ENCODE data around the gene THADA. TPM values are rescaled to one million over a fixed set of nuclear protein-coding genes. Genes with fewer than 3 reads are reported as not detected.
"Not testable (repeated sequence)": the region's sequence is repeated elsewhere in the genome, so short reads cannot be mapped to it uniquely, and the experiment has no call there.

THADA gene
- total RNA-seq, 1 experiment from 2014 or later: 27.5 TPM

DNA sequence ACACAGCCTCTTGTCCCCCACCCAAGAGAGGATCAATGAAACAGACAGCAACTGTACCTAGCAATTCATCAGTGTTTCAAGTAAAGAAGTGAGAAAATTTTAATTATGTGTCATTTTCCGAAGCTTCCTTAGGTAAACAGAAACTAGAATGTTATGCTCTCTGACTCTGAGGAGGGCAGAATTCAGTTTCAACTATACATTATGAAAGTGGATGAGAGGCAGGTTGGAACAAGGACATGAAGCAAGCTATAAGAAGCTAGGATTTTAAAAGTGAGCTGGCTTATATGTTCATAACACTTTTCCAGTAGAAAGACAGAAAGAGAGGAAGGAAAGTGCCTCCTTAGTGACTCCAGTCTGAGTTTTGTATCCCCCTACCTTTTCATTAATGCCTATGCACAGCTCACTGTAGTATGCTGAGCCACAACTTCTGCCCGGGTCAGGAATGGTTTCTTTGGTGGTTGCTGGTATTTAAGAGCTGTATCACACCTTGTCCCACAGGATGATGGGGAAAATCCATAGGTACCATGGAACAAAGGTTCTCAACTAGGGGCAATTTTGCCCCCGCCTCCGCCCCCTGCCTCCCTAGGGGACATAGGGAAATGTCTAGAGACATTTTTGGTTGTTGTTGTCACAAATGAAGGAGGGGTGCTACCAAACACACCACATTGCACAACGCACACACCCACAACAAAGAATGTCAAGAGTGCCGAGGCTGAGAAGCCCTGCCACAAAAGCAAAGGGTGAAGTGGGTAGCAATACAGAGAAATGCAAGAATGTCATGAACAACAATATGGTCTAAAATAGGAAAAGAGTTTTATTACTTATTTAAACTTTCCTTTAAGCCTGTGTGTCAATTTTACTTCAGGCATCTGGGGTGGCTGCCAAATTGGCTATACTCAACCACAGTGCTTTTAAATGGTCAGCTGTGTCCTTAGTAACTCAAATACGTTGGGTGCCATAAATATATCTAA, 208.5 kb downstream of the THADA start:
- DNase-seq (ENCODE audit: low spot score): no peak
- Mint-ChIP-seq H3K4me1 (no peaks in the 10 kb centered on the region), H3K36me3 (no peaks in the 10 kb centered on the region), H3K9me3 (no peaks in the 10 kb centered on the region), H3K27ac (peak overlapping the region; percentile 8; the same call in 1 of the 2 replicates), H3K27me3 (ENCODE audit: low read depth) (no peaks in the 10 kb centered on the region), H3K4me3 (no peak overlapping the region)
- no peak for ATAC-seq
- TF ChIP-seq ZNF671 (CRISPR knock-in tag; IDR thresholded peaks at IDR 0.05): no peak
- TF ChIP-seq TEAD4 (CRISPR knock-in tag; IDR thresholded peaks at IDR 0.05): no peak
- no peak for TF ChIP-seq RORB (CRISPR knock-in tag; IDR thresholded peaks at IDR 0.05)
- no peak for TF ChIP-seq KAT7 (CRISPR knock-in tag; IDR thresholded peaks at IDR 0.05; ENCODE audit: borderline replicate concordance)
- TF ChIP-seq, protein P1, sequence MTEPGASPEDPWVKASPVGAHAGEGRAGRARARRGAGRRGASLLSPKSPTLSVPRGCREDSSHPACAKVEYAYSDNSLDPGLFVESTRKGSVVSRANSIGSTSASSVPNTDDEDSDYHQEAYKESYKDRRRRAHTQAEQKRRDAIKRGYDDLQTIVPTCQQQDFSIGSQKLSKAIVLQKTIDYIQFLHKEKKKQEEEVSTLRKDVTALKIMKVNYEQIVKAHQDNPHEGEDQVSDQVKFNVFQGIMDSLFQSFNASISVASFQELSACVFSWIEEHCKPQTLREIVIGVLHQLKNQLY (CRISPR knock-in tag; IDR thresholded peaks at IDR 0.05): no peak
- TF ChIP-seq ZNF396 (CRISPR knock-in tag; IDR thresholded peaks at IDR 0.05; ENCODE audit: borderline replicate concordance): no peak
- no peak for TF ChIP-seq ZNF263 (CRISPR knock-in tag; IDR thresholded peaks at IDR 0.05; ENCODE audit: low read depth)
- ChIA-PET POLR2A (no interaction called here), CTCF (no interaction called here)

DNA sequence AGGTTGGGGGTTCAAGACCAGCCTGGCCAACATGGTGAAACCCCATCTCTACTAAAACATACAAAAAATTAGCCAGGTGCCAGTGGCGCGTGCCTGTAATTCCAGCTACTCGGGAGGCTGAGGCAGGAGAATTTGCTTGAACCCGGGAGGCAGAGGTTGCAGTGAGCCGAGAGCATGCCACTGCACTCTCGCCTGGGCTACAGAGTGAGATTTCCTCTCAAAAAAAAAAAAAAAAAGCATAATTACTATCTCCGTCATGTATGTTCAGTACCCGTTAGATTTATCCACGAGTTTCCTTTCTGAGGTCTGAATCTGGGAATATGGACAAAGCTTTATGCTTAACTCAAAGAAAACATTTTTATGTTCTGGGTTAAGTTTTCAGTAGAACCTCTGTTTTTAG, 209.2 kb downstream of the THADA start:
- CTCF ChIA-PET; H3K27ac Mint-ChIP-seq; DNase-seq (ENCODE audit: low spot score); POLR2A ChIA-PET; H3K36me3 Mint-ChIP-seq; H3K4me1 Mint-ChIP-seq; H3K4me3 Mint-ChIP-seq; ATAC-seq; H3K9me3 Mint-ChIP-seq; H3K27me3 Mint-ChIP-seq (ENCODE audit: low read depth): not testable (repeated sequence)

- Mint-ChIP-seq H3K27me3 (ENCODE audit: low read depth) (no peaks in the 10 kb centered on the region), H3K27ac (no peak overlapping the region), H3K9me3 (no peaks in the 10 kb centered on the region), H3K36me3 (no peaks in the 10 kb centered on the region), H3K4me1 (no peaks in the 10 kb centered on the region), H3K4me3 (no peak overlapping the region)
- TF ChIP-seq ATF2 (CRISPR knock-in tag; IDR thresholded peaks at IDR 0.05; ENCODE audit: borderline replicate concordance, low read depth) (no peak), TP53 (CRISPR knock-in tag; IDR thresholded peaks at IDR 0.05) (no peak), JAZF1 (CRISPR knock-in tag; IDR thresholded peaks at IDR 0.05) (no peak), ELF4 (CRISPR knock-in tag; IDR thresholded peaks at IDR 0.05; ENCODE audit: low read depth) (no peak), JUN (CRISPR knock-in tag; IDR thresholded peaks at IDR 0.05) (no peak), RELA (CRISPR knock-in tag; IDR thresholded peaks at IDR 0.05; ENCODE audit: borderline replicate concordance) (no peak), ZNF232 (CRISPR knock-in tag; IDR thresholded peaks at IDR 0.05) (no peak), CBFB (CRISPR knock-in tag; IDR thresholded peaks at IDR 0.05; ENCODE audit: low read depth) (no peak), GRHL2 (CRISPR knock-in tag; IDR thresholded peaks at IDR 0.05; ENCODE audit: insufficient replicate concordance, severe bottlenecking) (no peak), NR3C1 (CRISPR knock-in tag; conservative IDR thresholded peaks at IDR 0.05; ENCODE audit: low read depth) (no peak), EMX1 (CRISPR knock-in tag; IDR thresholded peaks at IDR 0.05) (no peak), TCF7 (CRISPR knock-in tag; IDR thresholded peaks at IDR 0.05; ENCODE audit: low read depth) (no peak), FOXK1 (CRISPR knock-in tag; IDR thresholded peaks at IDR 0.05) (no peak)
- TF ChIP-seq, protein P2, sequence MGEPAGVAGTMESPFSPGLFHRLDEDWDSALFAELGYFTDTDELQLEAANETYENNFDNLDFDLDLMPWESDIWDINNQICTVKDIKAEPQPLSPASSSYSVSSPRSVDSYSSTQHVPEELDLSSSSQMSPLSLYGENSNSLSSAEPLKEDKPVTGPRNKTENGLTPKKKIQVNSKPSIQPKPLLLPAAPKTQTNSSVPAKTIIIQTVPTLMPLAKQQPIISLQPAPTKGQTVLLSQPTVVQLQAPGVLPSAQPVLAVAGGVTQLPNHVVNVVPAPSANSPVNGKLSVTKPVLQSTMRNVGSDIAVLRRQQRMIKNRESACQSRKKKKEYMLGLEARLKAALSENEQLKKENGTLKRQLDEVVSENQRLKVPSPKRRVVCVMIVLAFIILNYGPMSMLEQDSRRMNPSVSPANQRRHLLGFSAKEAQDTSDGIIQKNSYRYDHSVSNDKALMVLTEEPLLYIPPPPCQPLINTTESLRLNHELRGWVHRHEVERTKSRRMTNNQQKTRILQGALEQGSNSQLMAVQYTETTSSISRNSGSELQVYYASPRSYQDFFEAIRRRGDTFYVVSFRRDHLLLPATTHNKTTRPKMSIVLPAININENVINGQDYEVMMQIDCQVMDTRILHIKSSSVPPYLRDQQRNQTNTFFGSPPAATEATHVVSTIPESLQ (CRISPR knock-in tag; IDR thresholded peaks at IDR 0.05): no peak
- TF ChIP-seq, protein P3, sequence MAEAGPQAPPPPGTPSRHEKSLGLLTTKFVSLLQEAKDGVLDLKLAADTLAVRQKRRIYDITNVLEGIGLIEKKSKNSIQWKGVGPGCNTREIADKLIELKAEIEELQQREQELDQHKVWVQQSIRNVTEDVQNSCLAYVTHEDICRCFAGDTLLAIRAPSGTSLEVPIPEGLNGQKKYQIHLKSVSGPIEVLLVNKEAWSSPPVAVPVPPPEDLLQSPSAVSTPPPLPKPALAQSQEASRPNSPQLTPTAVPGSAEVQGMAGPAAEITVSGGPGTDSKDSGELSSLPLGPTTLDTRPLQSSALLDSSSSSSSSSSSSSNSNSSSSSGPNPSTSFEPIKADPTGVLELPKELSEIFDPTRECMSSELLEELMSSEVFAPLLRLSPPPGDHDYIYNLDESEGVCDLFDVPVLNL (CRISPR knock-in tag; IDR thresholded peaks at IDR 0.05; ENCODE audit: borderline replicate concordance, low read depth): no peak
- ChIA-PET CTCF (no interaction called here), POLR2A (no interaction called here)
- ATAC-seq: no peak
- DNase-seq (ENCODE audit: low spot score): no peak
Measured at GRCh38 chr2:43384143-43384542, 211.7 kb downstream of the THADA start.
